Measurements from ENCODE around the gene FAM47A.

The FAM47A gene

DNA sequence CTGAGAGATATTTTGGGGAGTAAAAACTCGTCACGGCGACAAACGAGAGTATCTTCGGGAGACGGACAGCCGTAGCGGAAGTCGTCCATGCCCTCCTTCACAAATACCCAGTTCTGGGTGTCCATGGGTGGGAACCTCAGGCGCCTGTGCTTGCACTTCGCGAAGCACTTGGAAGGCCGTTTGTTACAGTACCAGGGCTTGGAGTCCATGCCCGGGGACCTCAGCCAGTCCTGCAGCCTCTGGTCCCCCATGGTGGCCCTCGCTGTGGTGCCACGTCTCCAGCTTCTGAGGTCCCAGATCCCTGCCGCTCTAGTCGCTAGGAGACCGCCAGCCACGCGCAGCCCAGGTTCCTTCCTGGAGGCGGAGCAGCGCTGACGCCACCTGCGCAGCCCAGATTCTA, at the start of gene FAM47A:
TSS of gene FAM47A (minus strand) at position 287 of the 400 bp plus-strand sequence. CDS start at position 251, 36 bp downstream.
- DNase-seq: no peak

DNA sequence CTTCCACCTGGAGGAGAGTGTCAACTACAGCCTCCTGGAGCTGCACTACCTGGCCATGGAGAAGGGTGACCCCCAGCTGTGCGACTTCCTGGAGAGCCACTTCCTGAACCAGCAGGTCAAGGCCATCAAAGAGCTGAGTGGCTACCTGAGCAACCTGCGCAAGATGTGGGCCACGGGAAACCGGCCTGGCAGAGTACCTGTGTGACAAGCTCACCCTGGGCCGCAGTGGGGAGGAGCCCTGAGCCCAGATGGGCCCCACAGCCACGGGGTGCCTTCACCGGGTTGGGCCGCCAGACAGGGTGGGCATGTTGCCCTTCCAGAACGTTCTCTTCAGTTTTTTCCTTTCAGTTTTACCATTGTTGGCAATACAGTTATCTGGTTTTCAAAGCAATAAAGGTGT, 15.2 kb upstream of the FAM47A start:
- no peak for DNase-seq

DNA sequence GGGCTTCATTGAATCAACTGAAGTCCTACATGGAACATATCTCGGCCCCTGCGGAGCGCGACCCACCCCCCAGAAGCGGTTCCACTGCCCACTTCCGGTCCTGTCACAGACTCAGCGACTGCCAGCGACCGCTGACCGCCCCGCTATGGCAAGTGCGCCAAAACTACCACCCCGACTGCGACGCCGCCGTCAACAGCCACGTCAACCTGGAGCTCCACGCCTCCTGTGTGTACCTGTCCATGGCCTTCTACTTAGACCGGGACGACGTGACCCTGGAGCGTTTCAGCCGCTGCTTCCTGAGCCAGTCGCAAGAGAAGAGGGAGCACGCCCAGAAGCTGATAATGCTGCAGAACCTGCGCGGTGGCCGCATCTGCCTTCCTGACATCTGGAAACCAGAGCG, 14.8 kb upstream of the FAM47A start:
- no peak for DNase-seq

DNA sequence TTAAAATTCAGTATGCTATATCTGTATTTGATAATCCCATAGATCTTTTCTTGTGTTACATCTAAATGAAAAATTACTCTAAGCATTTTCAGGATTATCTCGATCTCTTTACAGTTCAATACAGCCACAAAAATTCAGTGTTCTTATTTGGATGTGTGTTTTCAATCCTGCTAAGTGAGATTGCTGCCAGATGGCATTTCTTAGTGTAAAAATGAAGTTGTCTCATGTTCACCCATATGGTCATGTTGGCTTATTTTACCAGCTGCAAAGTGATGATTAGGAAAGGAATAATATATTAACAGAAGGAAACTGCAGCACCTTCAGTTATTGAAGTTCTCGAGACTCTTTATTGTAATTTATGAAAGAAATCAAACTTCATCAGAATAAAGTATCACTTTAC, 12.1 kb upstream of the FAM47A start:
- no peak for DNase-seq

DNA sequence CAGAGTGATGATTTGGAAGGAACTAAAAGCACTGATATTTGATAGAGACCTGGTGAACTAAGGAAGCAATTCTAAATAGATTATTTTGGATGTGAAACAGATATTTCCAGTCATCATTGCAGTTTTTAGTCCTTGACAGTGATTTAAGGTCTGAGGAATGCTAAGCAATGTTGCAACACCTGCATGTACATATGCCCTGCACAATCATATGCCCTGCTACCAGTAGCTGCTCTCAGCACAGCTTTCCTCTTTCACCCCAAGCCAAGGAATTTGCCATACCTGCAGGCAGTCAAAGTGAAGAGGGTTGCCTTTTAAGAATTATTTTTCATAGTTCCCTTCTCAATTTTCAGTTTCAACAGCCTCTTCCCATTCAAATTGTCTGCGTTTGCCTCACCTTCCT, 8.7 kb upstream of the FAM47A start:
- no peak for DNase-seq

DNA sequence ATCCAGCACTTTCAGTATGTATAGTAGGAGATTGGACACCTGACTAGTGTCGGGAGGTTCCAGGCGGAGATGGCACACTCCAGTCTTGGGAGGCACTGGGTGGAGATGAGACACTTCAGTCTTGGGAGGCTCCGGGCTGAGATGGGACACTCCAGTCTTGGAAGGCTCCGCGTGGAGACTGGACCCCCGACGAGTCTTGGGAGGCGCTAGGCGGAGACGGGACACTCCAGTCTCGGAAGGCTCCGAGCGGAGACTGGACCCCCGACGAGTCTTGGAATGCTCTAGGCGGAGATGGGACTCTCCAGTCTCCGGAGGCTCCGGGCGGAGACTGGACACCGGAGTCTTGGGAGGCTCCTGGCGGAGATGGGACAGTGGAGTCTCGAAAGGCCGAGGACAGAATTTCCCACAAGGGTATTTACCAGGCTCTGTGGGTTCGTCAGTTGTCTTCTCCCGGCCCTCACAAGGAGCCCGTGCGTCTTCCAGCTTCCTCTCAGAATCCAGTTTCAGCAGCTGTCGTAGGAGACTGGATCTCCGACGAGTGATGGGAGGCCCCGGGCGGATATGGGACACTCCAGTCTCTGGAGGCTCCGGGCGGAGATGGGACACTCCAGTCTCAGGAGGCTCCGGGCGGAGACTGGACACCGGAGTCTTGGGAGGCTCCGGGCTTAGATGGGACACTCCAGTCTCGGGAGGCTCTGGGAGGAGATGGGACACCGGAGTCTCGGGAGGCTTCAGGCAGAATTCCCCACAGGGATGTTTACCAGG, 952 bp downstream of the FAM47A start:
- no peak for DNase-seq

DNA sequence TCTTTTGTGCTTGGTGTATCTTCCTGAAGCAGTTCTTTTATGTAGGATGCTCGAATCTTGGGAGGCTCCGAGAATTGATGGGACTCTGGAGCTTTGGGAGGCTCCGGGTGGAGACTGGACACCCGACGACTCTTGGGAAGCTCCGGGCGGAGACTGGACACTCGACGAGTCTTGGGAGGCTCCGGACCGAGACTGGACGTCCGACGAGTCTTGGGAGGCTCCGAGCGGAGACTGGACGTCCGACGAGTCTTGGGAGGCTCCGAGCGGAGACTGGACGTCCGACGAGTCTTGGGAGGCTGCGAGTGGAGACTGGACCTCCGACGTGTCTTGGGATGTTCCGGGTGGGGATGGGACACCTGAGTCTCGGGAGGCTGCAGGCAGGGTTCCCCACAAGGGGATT, 1.6 kb downstream of the FAM47A start:
- DNase-seq: no peak

DNA sequence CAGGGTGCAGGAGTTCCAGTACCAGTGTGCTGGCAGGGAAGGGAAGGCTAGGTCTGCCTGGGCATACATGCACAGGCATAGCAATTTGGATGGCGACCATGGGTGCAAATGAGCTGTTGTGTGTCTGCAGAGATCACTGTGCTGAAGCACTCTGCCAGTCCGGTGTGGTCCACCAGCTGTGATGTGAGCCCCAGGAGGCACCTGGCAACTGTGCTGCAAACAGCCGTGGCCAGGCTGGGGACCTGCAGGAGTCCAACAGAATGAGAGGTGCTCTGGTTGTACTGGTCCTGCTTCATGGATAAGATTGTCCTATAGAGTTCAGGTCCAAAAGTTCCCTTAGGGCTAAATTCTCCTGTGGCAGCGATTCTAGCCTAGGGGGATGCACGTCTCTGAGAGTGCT, 6.1 kb downstream of the FAM47A start:
- DNase-seq: no peak

DNA sequence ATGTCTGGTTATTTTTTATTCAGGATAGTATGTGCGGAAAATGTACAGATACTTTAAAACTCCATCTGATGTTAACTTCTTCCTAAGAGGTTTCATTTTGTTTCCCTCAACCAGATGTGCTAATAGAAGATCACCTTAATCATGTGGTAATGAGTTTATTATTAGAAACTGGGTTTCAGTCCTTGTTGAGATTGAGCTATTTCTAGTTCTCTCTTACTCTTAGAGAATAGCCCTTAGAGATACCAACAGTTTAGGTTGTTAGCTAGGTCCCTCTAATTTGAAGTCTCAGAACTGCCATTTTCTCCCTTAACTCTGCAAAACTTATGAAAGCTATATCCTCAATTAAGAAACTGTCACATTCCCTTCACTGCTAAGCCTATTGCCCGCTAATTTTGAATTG, 13.0 kb downstream of the FAM47A start:
- no peak for DNase-seq

DNA sequence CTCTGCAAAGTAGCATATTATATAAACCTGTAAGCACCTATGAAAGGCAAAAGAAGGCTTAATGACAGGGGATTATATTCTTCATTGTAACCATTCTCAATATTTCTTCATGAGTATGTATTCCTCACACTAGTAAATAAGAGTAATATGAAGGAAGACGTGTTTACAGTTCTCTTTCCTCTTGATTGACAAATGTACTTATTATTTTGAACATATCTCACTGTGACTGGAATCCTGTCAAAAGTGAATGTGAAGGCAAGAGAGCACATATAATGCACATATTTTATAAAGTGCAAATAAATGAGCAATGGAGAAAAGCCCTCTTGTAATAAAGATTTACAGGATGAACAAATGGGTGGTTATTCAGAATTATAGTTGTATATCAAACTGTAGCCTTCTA, 19.7 kb downstream of the FAM47A start:
- no peak for DNase-seq
